OCI-LY7 (cell line): ENCODE data around the gene TBX5.

Source experiments
- CTCF ChIP-seq: fragments of 200-600 bp; sonication (generic); conservative IDR thresholded peaks from 2 replicates; pipeline ENCODE4 v1.5.1; 2014; ENCODE audit warnings: mild to moderate bottlenecking, antibody characterized with exemption, low read length, moderate library complexity, mixed read lengths
- EZH2phosphoT487 ChIP-seq: fragments of 200-600 bp; sonication (generic); IDR thresholded peaks from 2 replicates; pipeline ENCODE4 v1.6.1; 2018; ENCODE audit warnings: low read depth, borderline replicate concordance, mild to moderate bottlenecking, mixed run types, antibody characterized with exemption, low read length, moderate library complexity, mixed read lengths

- TF ChIP-seq CTCF (no peak), EZH2phosphoT487 (no peak)
Measured at GRCh38 chr12:114395755-114396152, 10.2 kb downstream of the TBX5 start.
